Activated CD4-positive, CD25-positive, alpha-beta regulatory T cell (primary cell): Measurements from ENCODE around the gene NOS1AP.

Experiments used
- DNase-seq, 4 experiments: peaks; one replicate each; lab custom pipeline; 2025; lab: John Stamatoyannopoulos, UW

The NOS1AP gene

DNA sequence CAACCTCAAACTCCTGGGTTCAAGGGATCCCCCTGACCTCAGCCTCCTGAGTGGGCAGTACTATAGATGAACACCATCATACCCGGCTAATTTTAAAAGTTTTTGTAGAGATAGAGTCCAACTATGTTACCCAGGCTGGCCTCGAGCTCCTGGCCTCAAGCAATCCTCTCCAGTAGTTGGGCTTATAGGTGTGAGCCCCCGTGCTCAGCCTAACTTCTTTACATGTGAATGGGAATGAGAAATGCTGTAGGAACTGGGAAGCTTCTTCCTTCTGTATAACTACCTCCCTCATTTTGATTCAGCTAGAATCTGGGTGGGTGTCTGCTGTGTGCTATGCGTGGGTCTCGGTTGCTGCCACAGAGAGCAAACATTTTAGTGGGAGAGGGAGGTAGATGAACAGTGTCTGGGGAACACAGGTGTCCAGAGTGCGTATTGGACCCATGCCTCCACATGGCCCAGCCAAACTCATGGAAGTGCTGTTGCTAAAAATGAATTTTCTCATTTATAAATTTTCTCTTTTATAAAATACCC lies 150.6 kb downstream of the NOS1AP start:
- no peak for DNase-seq

DNA sequence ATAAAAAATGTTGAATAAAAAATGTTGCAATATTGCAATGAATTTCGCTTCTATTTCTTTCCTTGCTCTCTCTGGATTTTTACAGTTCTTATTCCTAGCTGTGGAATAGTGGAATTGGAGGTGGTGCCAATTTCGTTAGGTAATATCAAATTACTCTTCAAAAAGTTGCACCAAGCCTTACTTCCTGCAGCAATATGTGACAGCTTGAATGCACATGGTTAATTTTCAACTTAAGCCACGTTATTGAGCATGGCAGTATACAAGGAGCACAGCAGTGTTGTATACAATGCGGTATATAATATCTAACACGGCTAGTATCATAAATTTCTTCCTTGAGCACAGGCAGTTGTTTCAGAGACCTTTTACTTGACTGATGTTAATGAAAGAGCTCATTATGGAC lies 152.5 kb downstream of the NOS1AP start:
- DNase-seq, result no peak

DNA sequence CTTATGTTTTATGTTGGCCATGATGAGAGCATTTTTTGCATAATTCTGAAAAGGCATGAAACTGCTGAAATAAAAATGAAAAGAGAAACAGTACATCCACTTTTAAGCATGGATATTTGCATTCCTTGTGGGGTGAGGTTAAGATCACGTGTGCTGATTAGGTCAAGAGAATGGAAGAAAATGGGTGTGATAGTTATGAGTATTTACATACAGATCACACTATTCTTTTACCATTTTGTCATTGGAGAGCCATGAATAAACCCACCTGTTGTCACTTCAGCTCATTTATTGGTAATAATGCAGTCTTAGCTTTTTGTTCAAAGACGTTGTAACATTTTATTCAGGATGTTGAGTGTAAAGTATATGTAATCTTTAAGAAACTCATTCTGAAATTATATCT lies 153.2 kb downstream of the NOS1AP start:
- no peak for DNase-seq

DNA sequence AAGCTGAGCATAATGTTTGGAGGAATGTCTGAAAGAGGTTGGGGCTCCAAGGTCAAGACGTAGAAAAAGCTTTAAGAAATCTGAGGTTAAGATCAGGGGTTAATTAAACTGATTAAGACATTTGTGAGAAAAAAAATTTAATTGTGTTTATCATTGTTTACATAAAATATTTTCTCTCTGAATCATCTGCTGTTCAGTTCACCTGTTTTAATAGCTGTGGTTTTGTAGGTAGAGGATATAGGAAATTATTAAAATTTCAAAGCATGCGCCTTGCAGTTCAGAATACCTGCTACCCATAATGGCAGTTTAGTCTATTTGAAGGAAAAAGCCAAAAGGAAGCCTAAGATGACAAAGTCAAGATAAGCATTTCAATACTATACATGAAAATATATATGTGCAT lies 154.0 kb downstream of the NOS1AP start:
- DNase-seq, result no peak

DNA sequence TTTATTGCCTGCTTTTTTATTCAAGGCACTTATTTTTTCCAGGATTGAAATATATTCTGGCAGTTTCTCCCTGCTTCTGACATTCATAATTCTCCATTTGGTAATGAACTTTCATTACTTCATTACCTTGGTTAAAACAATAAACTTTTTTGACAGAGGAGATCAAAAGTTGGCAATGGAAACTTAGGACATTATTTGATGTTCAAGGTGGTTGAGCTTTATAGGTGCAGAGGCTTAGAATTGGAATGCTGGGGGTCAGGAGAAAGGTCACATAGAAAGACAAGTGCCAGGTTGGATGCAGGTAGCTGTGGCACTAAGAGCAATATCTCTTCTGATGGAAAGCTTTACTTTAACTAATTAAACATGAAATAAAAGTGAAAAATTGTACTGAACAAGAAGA lies 154.8 kb downstream of the NOS1AP start:
- DNase-seq, result no peak

DNA sequence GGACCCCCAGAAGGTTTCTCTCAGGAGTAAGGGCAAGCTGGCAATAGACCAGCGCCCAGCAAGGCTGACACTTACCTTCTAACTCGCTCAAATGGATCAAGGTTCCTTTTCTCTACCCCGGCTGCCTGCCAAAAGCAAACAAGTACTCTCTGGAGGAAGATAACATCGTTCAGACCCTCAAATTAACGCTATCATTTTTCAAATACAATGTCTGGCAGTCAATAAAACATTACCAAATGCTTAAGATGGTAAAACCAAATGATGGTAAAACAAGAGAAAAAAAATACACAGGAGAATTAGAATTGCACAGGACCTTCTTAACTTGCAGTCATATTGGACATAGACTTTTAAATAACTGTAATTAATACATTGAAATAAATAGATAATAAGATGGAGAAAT lies 159.1 kb downstream of the NOS1AP start:
- DNase-seq, result no peak

DNA sequence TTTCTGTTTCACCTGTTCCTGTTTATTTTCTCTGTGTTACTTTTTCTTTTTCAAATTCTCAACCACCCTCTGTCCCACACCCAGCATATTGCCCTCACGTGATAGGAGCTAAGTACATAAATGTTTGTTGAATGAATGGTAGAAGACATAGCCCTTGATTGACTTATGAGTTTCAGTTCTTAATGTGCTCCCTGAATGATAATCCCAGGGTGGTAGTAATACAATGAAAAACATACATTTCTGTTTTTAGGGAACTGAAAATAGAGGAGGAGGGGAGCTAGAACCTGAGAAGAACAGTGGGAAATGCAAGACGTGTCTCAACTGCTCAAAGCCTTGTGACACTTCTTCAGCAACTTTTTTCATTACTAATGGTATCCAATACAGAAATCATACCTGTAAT lies 160.1 kb downstream of the NOS1AP start:
- no peak for DNase-seq

DNA sequence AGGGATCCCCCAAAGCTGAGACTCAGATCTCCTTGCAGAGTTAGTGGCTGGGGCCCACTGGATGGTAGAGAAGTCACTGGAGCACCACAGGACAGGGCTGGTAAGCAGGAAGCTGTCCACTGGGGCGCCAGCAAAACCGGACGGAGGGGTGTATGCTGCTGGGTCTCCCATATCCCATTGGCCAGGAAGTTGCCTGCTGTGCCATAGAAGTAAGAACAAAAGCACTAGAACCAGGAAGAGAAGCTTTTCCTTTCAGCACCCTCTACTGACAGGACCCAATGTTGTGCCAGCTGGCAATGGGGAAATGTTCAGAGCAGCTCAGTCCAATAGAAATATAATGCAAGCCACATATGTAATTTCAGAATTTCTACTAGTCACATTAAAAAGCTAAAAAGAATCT lies 160.6 kb downstream of the NOS1AP start:
- DNase-seq, result no peak

DNA sequence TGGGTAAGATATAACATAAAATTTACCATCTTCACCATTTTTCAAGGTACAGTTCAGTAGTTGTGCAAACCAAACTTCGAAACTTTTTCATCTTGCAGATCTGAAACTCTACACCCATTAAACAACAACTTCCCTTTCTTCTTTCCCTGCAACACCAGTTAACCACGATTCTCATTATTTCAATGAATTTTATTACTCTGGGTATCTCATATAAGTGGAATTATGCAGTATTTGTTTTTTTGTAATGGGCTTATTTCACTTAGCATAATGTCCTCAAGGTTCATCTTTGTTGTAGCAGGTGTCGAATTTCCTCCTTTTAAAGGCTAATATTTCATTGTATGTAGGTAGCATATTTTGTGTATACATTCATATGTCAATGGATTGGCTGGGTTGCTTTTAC lies 161.0 kb downstream of the NOS1AP start:
- DNase-seq, result no peak

GRCh38 chr1:162232034-162232711 lies 162.7 kb downstream of the NOS1AP start:
- no peak for DNase-seq

GRCh38 chr1:162233066-162233465 lies 163.6 kb downstream of the NOS1AP start:
- no peak for DNase-seq

DNA sequence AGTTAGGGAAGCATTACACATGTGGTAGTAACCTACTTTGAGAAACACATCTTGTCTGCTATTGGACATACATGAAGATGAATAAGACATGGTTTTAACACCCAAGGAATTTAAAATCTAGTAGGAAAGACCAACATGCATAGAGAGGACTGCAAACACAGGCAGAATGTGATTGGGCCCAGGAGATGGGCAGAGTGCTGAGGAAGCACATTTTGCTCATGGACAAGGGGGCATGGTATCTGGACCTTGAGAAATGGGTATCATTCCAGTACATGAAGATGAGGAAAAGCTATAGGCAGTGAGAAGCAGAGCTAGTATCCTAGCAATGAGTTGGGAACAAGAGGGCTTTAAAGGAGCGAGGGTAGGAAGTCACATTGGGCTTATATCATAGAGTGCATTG lies 164.4 kb downstream of the NOS1AP start:
- DNase-seq, result no peak

GRCh38 chr1:162234571-162234970 lies 165.1 kb downstream of the NOS1AP start:
- no peak for DNase-seq

DNA sequence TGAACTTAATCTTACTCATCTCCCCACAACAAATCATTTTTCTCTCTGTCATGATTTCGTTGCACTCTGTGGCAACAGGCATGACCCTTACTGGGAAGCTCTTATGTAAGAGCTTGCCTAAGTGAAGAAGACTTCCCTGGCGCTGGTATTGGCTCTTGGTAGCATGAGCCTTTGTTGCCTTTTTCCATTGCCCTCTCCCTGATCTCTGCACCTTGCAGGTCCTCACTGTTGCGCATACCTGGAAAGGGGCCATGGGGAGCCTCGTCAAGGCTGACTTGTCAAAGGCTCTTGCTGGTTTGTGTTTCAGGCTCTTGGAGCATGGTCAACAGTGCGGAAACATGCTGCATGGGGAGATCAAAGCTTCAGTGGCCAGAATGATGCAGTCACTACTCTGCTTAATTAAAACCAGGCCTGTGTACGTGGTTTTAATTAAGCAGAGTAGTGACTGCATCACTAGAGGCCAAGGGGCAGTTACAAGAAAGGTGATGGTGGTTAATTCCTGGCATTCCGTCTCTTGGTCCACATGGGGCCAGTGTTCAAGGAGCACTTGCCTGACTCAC lies 165.8 kb downstream of the NOS1AP start:
- DNase-seq, result no peak

DNA sequence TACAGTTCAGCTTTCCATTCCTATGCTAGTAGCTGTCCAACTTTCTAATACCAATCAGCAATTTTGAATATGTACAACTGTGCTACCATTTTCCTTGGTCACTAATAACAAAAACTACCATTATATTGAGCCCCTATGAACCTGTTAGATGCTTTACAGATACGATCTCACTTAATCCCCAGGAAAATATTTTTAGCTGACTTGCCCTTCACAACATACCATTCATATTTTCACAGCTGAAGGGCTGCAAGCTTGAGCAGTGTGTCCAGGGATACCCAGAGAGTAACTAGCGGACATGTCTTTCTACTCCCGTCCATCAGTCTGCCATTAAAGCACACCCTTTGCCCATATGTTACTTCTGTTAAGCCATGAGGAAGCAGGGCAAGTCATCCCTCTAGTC lies 166.7 kb downstream of the NOS1AP start:
- DNase-seq, result no peak

GRCh38 chr1:162236618-162237017 lies 167.1 kb downstream of the NOS1AP start:
- no peak for DNase-seq

DNA sequence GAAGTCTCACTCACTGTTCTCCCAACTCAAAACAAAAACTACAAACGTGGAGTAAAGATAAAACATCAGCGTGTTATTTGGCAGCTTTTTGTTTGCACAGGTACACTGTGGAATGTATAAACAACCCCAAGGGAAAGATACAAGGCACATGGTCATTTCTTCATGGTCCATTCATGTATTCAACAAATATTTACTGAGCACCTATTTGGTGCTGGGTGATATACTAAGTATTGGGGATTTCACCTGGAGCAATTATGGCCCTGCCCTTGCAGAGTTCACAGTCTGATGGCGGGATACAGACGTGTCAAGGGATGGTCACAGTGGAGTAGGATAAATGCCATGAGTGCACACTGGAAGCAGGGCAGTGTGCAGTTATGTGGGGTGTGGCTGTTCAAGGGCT lies 171.1 kb downstream of the NOS1AP start:
- DNase-seq, result no peak

- no peak for DNase-seq
Observed at GRCh38 chr1:162242804-162243203, 173.3 kb downstream of the NOS1AP start.

GRCh38 chr1:162248854-162249535 lies 179.5 kb downstream of the NOS1AP start:
- DNase-seq, result no peak

GRCh38 chr1:162250004-162250730 lies 180.7 kb downstream of the NOS1AP start:
- DNase-seq, result no peak

DNA sequence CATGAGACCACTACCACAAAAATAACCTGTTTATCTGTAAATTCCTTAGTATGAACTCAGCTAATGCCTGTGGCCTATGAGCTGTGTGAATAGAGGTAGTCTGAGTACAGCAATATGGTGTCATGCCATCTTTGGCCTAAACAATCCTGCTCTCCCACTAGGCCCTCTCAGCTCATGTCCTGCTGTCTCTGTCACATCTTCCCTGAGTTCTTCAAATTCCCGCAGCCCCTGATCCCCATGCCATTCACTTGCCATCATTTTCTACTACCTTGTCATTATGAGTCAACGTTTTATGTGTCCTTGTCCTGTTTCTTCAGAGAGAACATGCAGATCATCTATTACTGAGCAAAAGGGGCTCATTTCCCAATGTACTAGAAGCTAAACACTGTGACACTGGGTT lies 181.6 kb downstream of the NOS1AP start:
- DNase-seq, result no peak

DNA sequence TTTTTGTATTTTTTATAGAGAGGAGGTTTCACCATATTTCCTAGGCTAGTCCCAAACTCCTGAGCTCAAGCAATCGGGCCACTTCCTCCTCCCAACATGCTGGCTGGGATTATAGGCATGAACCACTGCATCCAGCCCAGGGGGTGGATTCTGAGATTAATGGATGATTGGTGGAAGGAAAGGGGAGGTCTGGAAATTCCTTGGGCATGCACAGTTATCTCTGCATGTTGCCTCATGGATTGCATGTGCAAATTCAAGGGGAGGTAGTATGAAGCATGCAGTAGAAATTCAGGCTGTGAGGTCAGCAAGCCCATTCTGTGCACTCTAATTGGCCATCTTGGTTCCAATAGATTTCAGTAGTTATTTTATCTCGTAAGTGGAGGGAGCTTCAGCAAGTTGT lies 182.7 kb downstream of the NOS1AP start:
- no peak for DNase-seq

DNA sequence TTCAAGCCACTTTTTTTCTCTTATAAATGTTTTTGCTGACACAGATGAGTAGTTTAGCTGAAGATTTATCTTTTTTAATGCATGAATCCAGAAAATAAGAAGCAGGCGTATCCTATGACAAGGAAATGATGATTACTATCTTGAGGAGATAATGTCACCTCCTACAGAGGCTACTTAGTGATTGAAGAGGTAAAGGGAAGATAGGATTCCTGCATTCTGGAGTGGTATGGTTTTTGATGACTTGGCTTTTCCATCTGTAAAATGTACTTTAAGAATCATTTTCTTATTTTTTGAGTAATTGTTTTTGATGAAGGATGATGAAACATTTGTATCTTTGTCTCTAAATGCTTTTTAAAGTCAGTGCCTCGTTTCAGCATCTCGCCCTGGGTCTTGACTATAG lies 184.3 kb downstream of the NOS1AP start:
- no peak for DNase-seq
